HG02852 (cell line): ENCODE data around the gene DLST.

Experiments
- ATAC-seq: cut with Tn5 transposase; IDR thresholded peaks from one replicate; pipeline ENCODE4 v1.9.1; 2021; ENCODE audit warnings: mild to moderate bottlenecking, moderate library complexity; ENCODE audit not compliant: unreplicated experiment

Gene DLST

GRCh38 chr14:74937171-74937570 lies 55.5 kb downstream of the DLST start:
- ATAC-seq = no peak

- no peak for ATAC-seq
Observed at GRCh38 chr14:74938531-74939495, 57.1 kb downstream of the DLST start.

GRCh38 chr14:74940956-74941565 lies 59.3 kb downstream of the DLST start:
- ATAC-seq = no peak

- no peak for ATAC-seq
Observed at GRCh38 chr14:74941676-74942097, 60.0 kb downstream of the DLST start.

- ATAC-seq = no peak
Observed at GRCh38 chr14:74942181-74942580, 60.5 kb downstream of the DLST start.

GRCh38 chr14:74942608-74943007 lies 60.9 kb downstream of the DLST start:
- no peak for ATAC-seq

GRCh38 chr14:74945261-74945851 lies 63.6 kb downstream of the DLST start:
- ATAC-seq = no peak

- no peak for ATAC-seq
Observed at GRCh38 chr14:74945852-74946658, 64.3 kb downstream of the DLST start.

GRCh38 chr14:74946659-74947281 lies 65.1 kb downstream of the DLST start:
- ATAC-seq = no peak

- ATAC-seq = no peak
Observed at GRCh38 chr14:74947353-74948227, 65.9 kb downstream of the DLST start.

- no peak for ATAC-seq
Observed at GRCh38 chr14:74948228-74949175, 66.8 kb downstream of the DLST start.

- ATAC-seq = no peak
Observed at GRCh38 chr14:74949191-74949601, 67.5 kb downstream of the DLST start.

GRCh38 chr14:74949859-74950573 lies 68.3 kb downstream of the DLST start:
- no peak for ATAC-seq

- ATAC-seq = no peak
Observed at GRCh38 chr14:74950795-74951442, 69.2 kb downstream of the DLST start.

GRCh38 chr14:74951443-74952179 lies 69.9 kb downstream of the DLST start:
- no peak for ATAC-seq

- no peak for ATAC-seq
Observed at GRCh38 chr14:74952180-74952665, 70.5 kb downstream of the DLST start.
